Liver (tissue), 9 donors: ENCODE results near the gene BCL2L13. TPM values are rescaled to one million over a fixed set of nuclear protein-coding genes. Genes with fewer than 3 reads are reported as not detected.

Experiments
- DNase-seq: peaks from one replicate; pipeline ENCODE4 v3.0.0-alpha.2; 2017; ENCODE audit warnings: low spot score
- H3K27ac ChIP-seq, 2 donors: one replicate each; pipeline ENCODE4 v1.7.0; 2013; ENCODE audit warnings: inconsistent platforms in 2 of 2, low read length in 2 of 2, control low read depth in 1 of 2, low read depth in 1 of 2, mild to moderate bottlenecking in 1 of 2
- H3K27me3 ChIP-seq, 4 donors: one replicate each; pipeline versions ENCODE4 v1.6.1 to v1.7.0; 2013; ENCODE audit warnings: low read length in 3 of 4, inconsistent platforms in 1 of 4, mild to moderate bottlenecking in 1 of 4, moderate library complexity in 1 of 4; ENCODE audit not compliant: control insufficient read depth in 4 of 4, insufficient read depth in 4 of 4
- H3K36me3 ChIP-seq, 4 donors: one replicate each; pipeline versions ENCODE4 v1.6.1 to v1.7.0; 2013; ENCODE audit warnings: low read length in 3 of 4, mild to moderate bottlenecking in 3 of 4, low read depth in 1 of 4, moderate library complexity in 1 of 4; ENCODE audit not compliant: control insufficient read depth in 4 of 4, insufficient read depth in 3 of 4
- H3K4me1 ChIP-seq, 4 donors: one replicate each; pipeline versions ENCODE4 v1.6.1 to v1.7.0; 2013; ENCODE audit warnings: low read length in 3 of 4, mild to moderate bottlenecking in 3 of 4, moderate library complexity in 1 of 4; ENCODE audit not compliant: control insufficient read depth in 4 of 4, insufficient read depth in 4 of 4
- H3K4me3 ChIP-seq, 3 donors: one replicate each; pipeline versions ENCODE4 v1.6.1 to v1.7.0; 2013; ENCODE audit warnings: low read length in 3 of 3, control low read depth in 1 of 3, low read depth in 1 of 3, mild to moderate bottlenecking in 1 of 3
- H3K9ac ChIP-seq, 2 donors: one replicate each; pipeline ENCODE4 v1.7.0; 2013; ENCODE audit warnings: low read length in 2 of 2, mild to moderate bottlenecking in 2 of 2, moderate library complexity in 2 of 2, control low read depth in 1 of 2, low read depth in 1 of 2
- H3K9me3 ChIP-seq, 4 donors: one replicate each; pipeline versions ENCODE4 v1.6.1 to v1.7.0; 2013; ENCODE audit warnings: low read length in 3 of 4; ENCODE audit not compliant: control insufficient read depth in 4 of 4
- FOXA1 ChIP-seq: IDR thresholded peaks from 2 replicates; pipeline ENCODE4 v1.6.1; 2016; ENCODE audit warnings: antibody characterized with exemption
- FOXA2 ChIP-seq: IDR thresholded peaks from 2 replicates; pipeline ENCODE4 v1.6.1; 2016; ENCODE audit warnings: antibody characterized with exemption
- GABPA ChIP-seq, 2 donors: IDR thresholded peaks in 1 of 2; conservative IDR thresholded peaks in 1 of 2; 2 replicates each; pipeline ENCODE4 v1.6.1; 2016; ENCODE audit warnings: antibody characterized with exemption in 2 of 2, mild to moderate bottlenecking in 1 of 2, moderate library complexity in 1 of 2
- HNF4A ChIP-seq, 2 donors: conservative IDR thresholded peaks; 2 replicates each; pipeline ENCODE4 v1.6.1; 2016; ENCODE audit warnings: antibody characterized with exemption in 2 of 2, mild to moderate bottlenecking in 2 of 2
- JUND ChIP-seq, 2 donors: IDR thresholded peaks; 2 replicates each; pipeline ENCODE4 v1.6.1; 2016; ENCODE audit warnings: antibody characterized with exemption in 2 of 2
- RAD21 ChIP-seq, 2 donors: IDR thresholded peaks; 2 replicates each; pipeline ENCODE4 v1.6.1; 2016; ENCODE audit warnings: antibody characterized with exemption in 2 of 2, mild to moderate bottlenecking in 2 of 2
- REST ChIP-seq: IDR thresholded peaks from 2 replicates; pipeline ENCODE4 v1.6.1; 2016; ENCODE audit warnings: antibody characterized with exemption, mild to moderate bottlenecking
- RXRA ChIP-seq, 2 donors: IDR thresholded peaks; 2 replicates each; pipeline ENCODE4 v1.6.1; 2017 to 2018; ENCODE audit warnings: antibody characterized with exemption in 2 of 2, mild to moderate bottlenecking in 1 of 2
- TAF1 ChIP-seq: conservative IDR thresholded peaks from 2 replicates; pipeline ENCODE4 v1.6.1; 2016; ENCODE audit warnings: antibody characterized with exemption, mild to moderate bottlenecking
- ZBTB33 ChIP-seq: IDR thresholded peaks from 2 replicates; pipeline ENCODE4 v1.6.1; 2016; ENCODE audit warnings: antibody characterized with exemption
- WGBS: extraction: QIAGEN DNeasy Blood & Tissue Kit; methylation state at CpG from one replicate; pipeline ENCODE4 v1.1.7; 2013; 5-methylcytosine and 5-hydroxymethylcytosine counted together
- polyA plus RNA-seq, 2 donors: library from polyadenylated mRNA; stranded (reverse) in 1 of 2; unstranded in 1 of 2; fragments of 200-250 nt in 1 of 2; fragments of >200 nt in 1 of 2; fragmentation: Nextera tagmentation in 1 of 2; extraction: Ambion mirVana in 1 of 2; gene quantifications; one replicate each; pipeline versions ENCODE4 v1.2.1 to v1.2.3, GENCODE V29; 2013 to 2015
- total RNA-seq, 2 donors: library from RNA; depleted of rRNA; stranded (reverse); fragments of >200 nt; gene quantifications; one replicate each; pipeline ENCODE4 v1.2.3, GENCODE V29; 2014
- TF ChIP-seq, protein P1 (sequence below): fragments of 150-350 bp; IDR thresholded peaks from 2 replicates; pipeline ENCODE4 v1.5.1; 2017; ENCODE audit warnings: improper control_type of control experiment, low read depth, low read length; ENCODE audit not compliant: missing input control
- TF ChIP-seq, protein P2 (sequence below): IDR thresholded peaks from 2 replicates; pipeline ENCODE4 v1.6.1; 2016; ENCODE audit warnings: antibody characterized with exemption
- donor health status: healthy.
- donor health status: healthy.
- donor health status: healthy.
- donor health status: healthy.
- donor health status: healthy.

The BCL2L13 gene
- total and polyA plus RNA-seq, 4 donors: 22.3 to 31.8 (median 24.5) TPM

- H3K4me3 ChIP-seq: no peak overlapping the region
- TF ChIP-seq TAF1 (no peak), RAD21 (IDR thresholded peaks at IDR 0.05) (no peak), FOXA1 (no peak), REST (no peak), ZBTB33 (no peak), HNF4A (conservative IDR thresholded peaks at IDR 0.05) (no peak), JUND (IDR thresholded peaks at IDR 0.05) (no peak), RXRA (IDR thresholded peaks at IDR 0.05) (no peak), FOXA2 (no peak)
- TF ChIP-seq, protein P1, sequence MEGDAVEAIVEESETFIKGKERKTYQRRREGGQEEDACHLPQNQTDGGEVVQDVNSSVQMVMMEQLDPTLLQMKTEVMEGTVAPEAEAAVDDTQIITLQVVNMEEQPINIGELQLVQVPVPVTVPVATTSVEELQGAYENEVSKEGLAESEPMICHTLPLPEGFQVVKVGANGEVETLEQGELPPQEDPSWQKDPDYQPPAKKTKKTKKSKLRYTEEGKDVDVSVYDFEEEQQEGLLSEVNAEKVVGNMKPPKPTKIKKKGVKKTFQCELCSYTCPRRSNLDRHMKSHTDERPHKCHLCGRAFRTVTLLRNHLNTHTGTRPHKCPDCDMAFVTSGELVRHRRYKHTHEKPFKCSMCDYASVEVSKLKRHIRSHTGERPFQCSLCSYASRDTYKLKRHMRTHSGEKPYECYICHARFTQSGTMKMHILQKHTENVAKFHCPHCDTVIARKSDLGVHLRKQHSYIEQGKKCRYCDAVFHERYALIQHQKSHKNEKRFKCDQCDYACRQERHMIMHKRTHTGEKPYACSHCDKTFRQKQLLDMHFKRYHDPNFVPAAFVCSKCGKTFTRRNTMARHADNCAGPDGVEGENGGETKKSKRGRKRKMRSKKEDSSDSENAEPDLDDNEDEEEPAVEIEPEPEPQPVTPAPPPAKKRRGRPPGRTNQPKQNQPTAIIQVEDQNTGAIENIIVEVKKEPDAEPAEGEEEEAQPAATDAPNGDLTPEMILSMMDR: no peak
- TF ChIP-seq, protein P2, sequence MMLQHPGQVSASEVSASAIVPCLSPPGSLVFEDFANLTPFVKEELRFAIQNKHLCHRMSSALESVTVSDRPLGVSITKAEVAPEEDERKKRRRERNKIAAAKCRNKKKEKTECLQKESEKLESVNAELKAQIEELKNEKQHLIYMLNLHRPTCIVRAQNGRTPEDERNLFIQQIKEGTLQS: no peak
- H3K4me1 ChIP-seq: no peaks in the 10 kb centered on the region
- no peak overlapping the region for H3K9ac ChIP-seq
- no peak overlapping the region for H3K27ac ChIP-seq
- H3K27me3 ChIP-seq: no peaks in the 10 kb centered on the region
- 88% methylated on average over 3 of the region's 3 CpGs for WGBS
- no peaks in the 10 kb centered on the region for H3K9me3 ChIP-seq
- peaks cover 0 to 7% (median 4%) of the 10 kb centered on the region in 4 donors for H3K36me3 ChIP-seq
- no peak for DNase-seq
Observed at GRCh38 chr22:17684245-17684644, 45.7 kb downstream of the BCL2L13 start.

GRCh38 chr22:17692841-17693240 lies 54.3 kb downstream of the BCL2L13 start:
- TF ChIP-seq REST (no peak), GABPA (IDR thresholded peaks at IDR 0.05 in 1 of 2, conservative IDR thresholded peaks at IDR 0.05 in 1 of 2) (no peak)
- WGBS: 92% methylated on average over 4 of the region's 4 CpGs
- peaks cover 0 to 20% (median 10%) of the 10 kb centered on the region in 4 donors for H3K36me3 ChIP-seq
- H3K27me3 ChIP-seq: no peaks in the 10 kb centered on the region
- H3K27ac ChIP-seq: no peak overlapping the region
- no peak for DNase-seq
- no peaks in the 10 kb centered on the region for H3K4me1 ChIP-seq
- H3K4me3 ChIP-seq: no peak overlapping the region
- H3K9me3 ChIP-seq: no peaks in the 10 kb centered on the region
- no peak overlapping the region for H3K9ac ChIP-seq
